WERI-Rb-1 (cell line): ENCODE measurements around the gene INSR.
"Not testable (repeated sequence)": the region's sequence is repeated elsewhere in the genome, so short reads cannot be mapped to it uniquely, and the experiment has no call there.

Experiments
- DNase-seq: peaks from one replicate; pipeline ENCODE4 v3.0.0-alpha.2; 2020
- H3K27ac ChIP-seq: fragments of 250-450 bp; sonication (Bioruptor Pico); 2 replicates; pipeline ENCODE4 v1.5.1; 2020; ENCODE audit warnings: mild to moderate bottlenecking, moderate library complexity
- H3K27me3 ChIP-seq: fragments of 250-450 bp; sonication (Bioruptor Pico); 2 replicates; pipeline ENCODE4 v1.5.1; 2021; ENCODE audit warnings: mild to moderate bottlenecking, low read depth, moderate library complexity; ENCODE audit not compliant: insufficient read depth, severe bottlenecking
- H3K36me3 ChIP-seq: fragments of 250-450 bp; sonication (Bioruptor Pico); 2 replicates; pipeline ENCODE4 v1.5.1; 2020; ENCODE audit warnings: mild to moderate bottlenecking, moderate library complexity
- H3K4me3 ChIP-seq: 2 replicates; pipeline ENCODE4 v1.5.1; 2011; ENCODE audit warnings: low read depth, mild to moderate bottlenecking, control low read depth, low read length
- H3K9me3 ChIP-seq: fragments of 250-450 bp; sonication (Bioruptor Pico); 2 replicates; pipeline ENCODE4 v1.5.1; 2021; ENCODE audit warnings: mild to moderate bottlenecking, moderate library complexity; ENCODE audit not compliant: severe bottlenecking
- CTCF ChIP-seq: IDR thresholded peaks from 2 replicates; pipeline ENCODE4 v1.5.1; 2011; ENCODE audit warnings: low read depth, mild to moderate bottlenecking, control low read depth, inconsistent platforms, low read length

Gene INSR

GRCh38 chr19:7228935-7229541 is 65.2 kb downstream of the INSR start:
- no peak for TF ChIP-seq CTCF
- no peak overlapping the region for H3K4me3 ChIP-seq
- DNase-seq, result no peak
- no peak overlapping the region for H3K27ac ChIP-seq
- H3K27me3 ChIP-seq, result no peaks in the 10 kb centered on the region
- H3K36me3 ChIP-seq, result no peaks in the 10 kb centered on the region
- no peaks in the 10 kb centered on the region for H3K9me3 ChIP-seq

GRCh38 chr19:7227735-7228134 is 66.5 kb downstream of the INSR start:
- Histone ChIP-seq H3K4me3 (no peak overlapping the region), H3K27me3 (no peaks in the 10 kb centered on the region), H3K36me3 (no peaks in the 10 kb centered on the region), H3K9me3 (no peaks in the 10 kb centered on the region), H3K27ac (no peak overlapping the region)
- TF ChIP-seq CTCF, result no peak
- DNase-seq, result no peak

- not testable (repeated sequence) for H3K27me3 ChIP-seq, H3K4me3 ChIP-seq, H3K27ac ChIP-seq, H3K9me3 ChIP-seq, H3K36me3 ChIP-seq, DNase-seq
Observed at GRCh38 chr19:7227149-7227548, 67.1 kb downstream of the INSR start.

GRCh38 chr19:7226739-7227138 is 67.5 kb downstream of the INSR start:
- no peak for DNase-seq
- Histone ChIP-seq H3K27me3 (no peaks in the 10 kb centered on the region), H3K4me3 (no peak overlapping the region), H3K36me3 (no peaks in the 10 kb centered on the region), H3K9me3 (no peaks in the 10 kb centered on the region), H3K27ac (no peak overlapping the region)
- no peak for TF ChIP-seq CTCF

GRCh38 chr19:7225741-7226140 is 68.5 kb downstream of the INSR start:
- Histone ChIP-seq H3K36me3 (no peaks in the 10 kb centered on the region), H3K27me3 (no peaks in the 10 kb centered on the region), H3K27ac (no peak overlapping the region), H3K4me3 (no peak overlapping the region), H3K9me3 (no peaks in the 10 kb centered on the region)
- DNase-seq, result no peak
- TF ChIP-seq CTCF, result no peak

GRCh38 chr19:7224995-7225394 is 69.2 kb downstream of the INSR start:
- Histone ChIP-seq H3K27ac (no peak overlapping the region), H3K9me3 (no peaks in the 10 kb centered on the region), H3K4me3 (no peak overlapping the region), H3K27me3 (no peaks in the 10 kb centered on the region), H3K36me3 (no peaks in the 10 kb centered on the region)
- DNase-seq, result no peak
- TF ChIP-seq CTCF, result no peak
